ENCODE results near the gene EIF4G3.

DNA sequence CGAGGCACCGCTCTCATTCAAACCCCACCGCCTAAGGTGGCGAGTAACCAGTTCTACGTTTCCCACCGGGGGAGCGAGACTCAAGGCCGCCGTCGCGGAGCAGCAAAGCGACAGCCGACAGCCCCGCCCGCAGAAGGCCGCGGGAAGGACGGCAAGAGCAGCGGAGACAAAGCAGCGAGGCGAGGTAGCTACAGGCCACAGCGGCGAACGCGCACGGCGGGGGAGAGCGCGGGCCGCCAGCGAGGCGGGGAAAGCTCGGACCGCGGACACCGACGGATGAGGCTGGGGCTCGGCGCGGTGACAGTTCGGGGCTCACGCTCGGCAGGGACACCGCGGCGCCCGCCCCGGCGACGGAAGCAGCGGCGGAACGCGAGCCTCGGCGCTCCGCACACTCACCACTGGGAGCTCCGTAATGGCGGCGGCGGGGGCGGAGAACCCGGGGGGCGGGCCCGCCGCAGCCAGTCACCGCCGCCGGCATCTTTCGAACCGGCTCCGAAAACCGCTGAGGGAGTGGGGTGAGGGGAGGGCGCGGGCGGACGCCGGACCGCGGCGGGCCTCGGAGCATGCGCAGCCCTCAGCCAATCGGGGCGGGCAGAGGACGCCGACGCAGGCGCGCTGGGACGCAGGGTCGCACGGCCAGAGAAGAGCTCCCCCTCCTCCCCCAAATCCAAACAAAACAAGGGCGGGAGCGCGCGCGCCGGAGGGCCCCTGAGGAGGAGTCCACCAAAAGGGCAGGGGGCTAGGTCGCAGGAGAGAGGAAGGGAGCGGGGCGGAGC is 390.3 kb downstream of the EIF4G3 start:
- TF ChIP-seq POLR2AphosphoS5 (IDR thresholded peaks at IDR 0.05; ENCODE audit: low read depth, low read length), result peak; percentile 9
- TF ChIP-seq, protein P1, sequence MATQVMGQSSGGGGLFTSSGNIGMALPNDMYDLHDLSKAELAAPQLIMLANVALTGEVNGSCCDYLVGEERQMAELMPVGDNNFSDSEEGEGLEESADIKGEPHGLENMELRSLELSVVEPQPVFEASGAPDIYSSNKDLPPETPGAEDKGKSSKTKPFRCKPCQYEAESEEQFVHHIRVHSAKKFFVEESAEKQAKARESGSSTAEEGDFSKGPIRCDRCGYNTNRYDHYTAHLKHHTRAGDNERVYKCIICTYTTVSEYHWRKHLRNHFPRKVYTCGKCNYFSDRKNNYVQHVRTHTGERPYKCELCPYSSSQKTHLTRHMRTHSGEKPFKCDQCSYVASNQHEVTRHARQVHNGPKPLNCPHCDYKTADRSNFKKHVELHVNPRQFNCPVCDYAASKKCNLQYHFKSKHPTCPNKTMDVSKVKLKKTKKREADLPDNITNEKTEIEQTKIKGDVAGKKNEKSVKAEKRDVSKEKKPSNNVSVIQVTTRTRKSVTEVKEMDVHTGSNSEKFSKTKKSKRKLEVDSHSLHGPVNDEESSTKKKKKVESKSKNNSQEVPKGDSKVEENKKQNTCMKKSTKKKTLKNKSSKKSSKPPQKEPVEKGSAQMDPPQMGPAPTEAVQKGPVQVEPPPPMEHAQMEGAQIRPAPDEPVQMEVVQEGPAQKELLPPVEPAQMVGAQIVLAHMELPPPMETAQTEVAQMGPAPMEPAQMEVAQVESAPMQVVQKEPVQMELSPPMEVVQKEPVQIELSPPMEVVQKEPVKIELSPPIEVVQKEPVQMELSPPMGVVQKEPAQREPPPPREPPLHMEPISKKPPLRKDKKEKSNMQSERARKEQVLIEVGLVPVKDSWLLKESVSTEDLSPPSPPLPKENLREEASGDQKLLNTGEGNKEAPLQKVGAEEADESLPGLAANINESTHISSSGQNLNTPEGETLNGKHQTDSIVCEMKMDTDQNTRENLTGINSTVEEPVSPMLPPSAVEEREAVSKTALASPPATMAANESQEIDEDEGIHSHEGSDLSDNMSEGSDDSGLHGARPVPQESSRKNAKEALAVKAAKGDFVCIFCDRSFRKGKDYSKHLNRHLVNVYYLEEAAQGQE (IDR thresholded peaks at IDR 0.05; ENCODE audit: insufficient read depth in 1 of 2, low read depth in 2 of 2, low read length in 2 of 2), result no peak
